Pancreas (tissue), 10 donors: ENCODE measurements around the gene CCIN. TPM values are rescaled to one million over a fixed set of nuclear protein-coding genes. Genes with fewer than 3 reads are reported as not detected.
A peak's percentile ranks its signal among the peaks of the same experiment; 100 is the strongest.

Experiments used
- ATAC-seq, 4 donors: fragments of 200-7000 bp; cut with Tn5 transposase; one replicate each; pipeline versions ENCODE4 v1.8.0 to v1.9.1; 2020; ENCODE audit warnings: mild to moderate bottlenecking in 4 of 4, moderate library complexity in 4 of 4
- DNase-seq, 6 donors: peaks; one replicate each; pipeline ENCODE4 v3.0.0-alpha.2; 2020
- FAIRE-seq: peaks from 2 replicates; lab custom pipeline; 2012; peaks lifted over from hg19 to GRCh38; lab: Jason Lieb, UNC
- H3K27ac ChIP-seq, 4 donors: fragments of 200-600 bp; sonication (generic); 1 replicate in 3 of 4; 2 replicates in 1 of 4; pipeline versions ENCODE4 v1.5.0 to v1.8.0; 2020
- H3K27me3 ChIP-seq, 4 donors: fragments of 200-600 bp; one replicate each; pipeline ENCODE4 v1.8.0; 2021
- H3K36me3 ChIP-seq, 3 donors: fragments of 200-600 bp; sonication (generic) in 1 of 3; one replicate each; pipeline versions ENCODE4 v1.5.0 to v1.8.0; 2020 to 2021
- H3K4me1 ChIP-seq, 3 donors: fragments of 200-600 bp; one replicate each; pipeline ENCODE4 v1.8.0; 2021
- H3K4me3 ChIP-seq, 4 donors: fragments of 200-600 bp; sonication (generic) in 2 of 4; one replicate each; pipeline versions ENCODE4 v1.5.0 to v1.8.0; 2020 to 2021
- H3K9me3 ChIP-seq, 4 donors: fragments of 200-600 bp; one replicate each; pipeline ENCODE4 v1.8.0; 2021
- CTCF ChIP-seq, 4 donors: fragments of 200-600 bp; sonication (generic) in 3 of 4; IDR thresholded peaks; one replicate each; pipeline versions ENCODE4 v1.5.0 to v1.8.0; 2021; ENCODE audit warnings: antibody characterized with exemption in 4 of 4
- WGBS, 2 donors: extraction: QIAGEN DNeasy Blood & Tissue Kit; methylation state at CpG; one replicate each; pipeline ENCODE4 v1.1.7; 2013; 5-methylcytosine and 5-hydroxymethylcytosine counted together
- intact Hi-C, 3 donors: fragments of 100-400 bp; cut with DNase I; formaldehyde crosslinking; loops; one replicate each; pipeline versions ENCODE4 v1.11.1 to v1.14.2; 2022
- polyA plus RNA-seq, 2 donors: library from polyadenylated mRNA; stranded (reverse); fragments of 200-250 nt; gene quantifications; one replicate each; pipeline ENCODE4 v1.2.3, GENCODE V29; 2013
- total RNA-seq, 6 donors: library from RNA; stranded (reverse); fragmentation: NEBNext Ultra II Directional in 4 of 6; extraction: Animal tissue kit (Norgen Biotek cat#: 25700) in 4 of 6; gene quantifications; one replicate each; pipeline versions ENCODE4 v1.2.1 to v1.2.4, GENCODE V29; 2021 to 2023
- donor health status: healthy with polysubstance abuse.
- donor health status: DM: no; HTN: no; CAD: no; lungs with moderate emphysema.
- donor health status: DM: no; HTN: no; CAD: no.
- donor health status: control.
- donor health status: control.
- donor health status: Bipolar disorder and iron deficiency.
- donor health status: DM: yes; HTN: yes; CAD: no.
- donor health status: DM: no; HTN: no; CAD: no.
- donor health status: DM: no; HTN: no; CAD: no.
- donor health status: DM: yes; HTN: yes; CAD: no.

Gene CCIN
- total RNA-seq (under 1 TPM in 1 of 6 donors, not detected in 5; 0.25 TPM), polyA plus RNA-seq (under 1 TPM; 0.05 to 0.11 TPM)

- intact Hi-C loops, result no loop called here
- Histone ChIP-seq H3K4me3 (no peak within 1 kb of the TSS), H3K36me3 (no peaks in the 10 kb centered on the region), H3K27me3 (no peaks in the 10 kb centered on the region), H3K4me1 (no peaks in the 10 kb centered on the region), H3K27ac (no peak within 1 kb of the TSS), H3K9me3 (no peaks in the 10 kb centered on the region)
- FAIRE-seq (no peak), ATAC-seq (no peak), DNase-seq (no peak)
- WGBS, 2 donors, result 82 to 85% methylated on average over 6 of the region's 6 CpGs
- TF ChIP-seq CTCF (IDR thresholded peaks at IDR 0.05), result no peak
Measured at GRCh38 chr9:36169166-36169565, at the start of gene CCIN. CCIN (plus strand) TSS chr9:36169388; CDS start chr9:36169503, 115 bp downstream.

GRCh38 chr9:36119476-36119875 is 49.7 kb upstream of the CCIN start:
- DNase-seq (no peak), ATAC-seq (peak in 2 of 4 donors; percentile 56 to 76), FAIRE-seq (no peak)
- WGBS, 2 donors, result 67 to 71% methylated on average over 7 of the region's 7 CpGs
- no peaks in the 10 kb centered on the region for H3K27me3 ChIP-seq
- no peaks in the 10 kb centered on the region for H3K9me3 ChIP-seq
- H3K27ac ChIP-seq, result no peak overlapping the region
- intact Hi-C loops, result no loop called here
- no peak for TF ChIP-seq CTCF (IDR thresholded peaks at IDR 0.05)
- no peaks in the 10 kb centered on the region for H3K36me3 ChIP-seq
- H3K4me3 ChIP-seq, result no peak overlapping the region
- no peaks in the 10 kb centered on the region for H3K4me1 ChIP-seq

- no peak overlapping the region for H3K4me3 ChIP-seq
- TF ChIP-seq CTCF (IDR thresholded peaks at IDR 0.05), result no peak
- no peak overlapping the region for H3K27ac ChIP-seq
- DNase-seq (no peak), FAIRE-seq (no peak), ATAC-seq (no peak)
- no peaks in the 10 kb centered on the region for H3K4me1 ChIP-seq
- WGBS, 2 donors, result 71 to 88% methylated on average over 4 of the region's 4 CpGs
- no peaks in the 10 kb centered on the region for H3K36me3 ChIP-seq
- H3K27me3 ChIP-seq, result no peaks in the 10 kb centered on the region
- intact Hi-C loops, result no loop called here
- no peaks in the 10 kb centered on the region for H3K9me3 ChIP-seq
Measured at GRCh38 chr9:36120705-36121104, 48.5 kb upstream of the CCIN start.

- H3K4me3 ChIP-seq, result no peak overlapping the region
- ATAC-seq (no peak), DNase-seq (no peak), FAIRE-seq (no peak)
- no peak overlapping the region for H3K27ac ChIP-seq
- H3K27me3 ChIP-seq, result no peaks in the 10 kb centered on the region
- H3K36me3 ChIP-seq, result no peaks in the 10 kb centered on the region
- no peaks in the 10 kb centered on the region for H3K4me1 ChIP-seq
- no peaks in the 10 kb centered on the region for H3K9me3 ChIP-seq
- WGBS, 2 donors, result 80 to 82% methylated on average over 7 of the region's 7 CpGs
- no peak for TF ChIP-seq CTCF (IDR thresholded peaks at IDR 0.05)
- intact Hi-C loops, result no loop called here
Measured at GRCh38 chr9:36121971-36122370, 47.2 kb upstream of the CCIN start.

GRCh38 chr9:36123515-36123914 is 45.7 kb upstream of the CCIN start:
- no peaks in the 10 kb centered on the region for H3K9me3 ChIP-seq
- intact Hi-C loops, result no loop called here
- H3K27me3 ChIP-seq, result no peaks in the 10 kb centered on the region
- no peak overlapping the region for H3K27ac ChIP-seq
- no peak for ATAC-seq
- no peak overlapping the region for H3K4me3 ChIP-seq
- DNase-seq, result no peak
- no peak for TF ChIP-seq CTCF (IDR thresholded peaks at IDR 0.05)
- H3K4me1 ChIP-seq, result no peaks in the 10 kb centered on the region
- no peaks in the 10 kb centered on the region for H3K36me3 ChIP-seq
- 79 to 87% methylated on average over 2 of the region's 2 CpGs for WGBS, 2 donors
- no peak for FAIRE-seq
